Loucy (cell line): Measurements from ENCODE around the gene ELMO1.

Experiments used
- CTCF ChIP-seq: fragments of 200-600 bp; sonication (generic); conservative IDR thresholded peaks from 2 replicates; pipeline ENCODE4 v1.5.1; 2014; ENCODE audit warnings: mild to moderate bottlenecking, antibody characterized with exemption, low read length
- EZH2phosphoT487 ChIP-seq: fragments of 200-600 bp; IDR thresholded peaks from 2 replicates; pipeline ENCODE4 v1.6.1; 2018; ENCODE audit warnings: antibody characterized with exemption, mild to moderate bottlenecking, moderate library complexity, borderline replicate concordance

GRCh38 chr7:36942025-36942424, 506.6 kb downstream of the ELMO1 start:
- TF ChIP-seq CTCF (no peak), EZH2phosphoT487 (no peak)
